IMR-90 (cell line): ENCODE measurements around the gene HJURP. TPM values are rescaled to one million over a fixed set of nuclear protein-coding genes. Genes with fewer than 3 reads are reported as not detected.

Experiments
- ATAC-seq: fragments of 200-7000 bp; cut with Tn5 transposase; 2 replicates; pipeline ENCODE4 v1.9.1; 2020; ENCODE audit warnings: low read depth, mild to moderate bottlenecking, moderate library complexity
- BruUV-seq: library from RNA; stranded (reverse); fragments of 400-500 nt; replicated peaks from 2 replicates; lab custom pipeline; 2021; lab: Mats Ljungman, UMichigan
- CTCF ChIA-PET: fragments of 300-600 bp; formaldehyde crosslinking; extraction: SDS; loops from one replicate; lab custom pipeline; 2021; ENCODE audit warnings: antibody characterized with exemption; lab: Yijun Ruan, JAX
- POLR2A ChIA-PET: fragments of 300-600 bp; sonication (Branson Sonifier 250); formaldehyde crosslinking; loops from one replicate; lab custom pipeline; 2022; ENCODE audit warnings: antibody characterized with exemption; ENCODE audit not compliant: unreplicated experiment; lab: Charles Lee
- DNase-seq: peaks from one replicate; pipeline ENCODE4 v3.0.0; 2013
- H2AFZ ChIP-seq: replicated peaks from 2 replicates; pipeline ENCODE3; 2013; ENCODE audit warnings: low read length, mild to moderate bottlenecking; ENCODE audit not compliant: poor library complexity
- H2AK5ac ChIP-seq: 2 replicates; pipeline ENCODE4 v1.6.1; 2013; ENCODE audit warnings: low read depth, low read length, inconsistent platforms
- H2AK9ac ChIP-seq: replicated peaks from 2 replicates; pipeline ENCODE3; 2013; ENCODE audit warnings: mild to moderate bottlenecking, low read depth, low read length, moderate library complexity; ENCODE audit not compliant: poor library complexity
- H2BK120ac ChIP-seq: 2 replicates; pipeline ENCODE4 v1.6.1; 2013; ENCODE audit warnings: low read depth, low read length, inconsistent platforms
- H2BK15ac ChIP-seq: 3 replicates; pipeline ENCODE4 v1.6.1; 2013; ENCODE audit warnings: low read depth, low read length, inconsistent platforms
- H2BK20ac ChIP-seq: 2 replicates; pipeline ENCODE4 v1.6.1; 2013; ENCODE audit warnings: low read depth, mild to moderate bottlenecking, inconsistent platforms, low read length, moderate library complexity
- H2BK5ac ChIP-seq: 2 replicates; pipeline ENCODE4 v1.6.1; 2013; ENCODE audit warnings: mild to moderate bottlenecking, low read depth, low read length, inconsistent platforms; ENCODE audit not compliant: poor library complexity, severe bottlenecking
- H3K14ac ChIP-seq: replicated peaks from 2 replicates; pipeline ENCODE4 v1.6.1; 2013; ENCODE audit warnings: low read depth, low read length, inconsistent platforms
- H3K18ac ChIP-seq: 2 replicates; pipeline ENCODE4 v1.6.1; 2013; ENCODE audit warnings: low read depth, low read length, control low read depth
- H3K23ac ChIP-seq: 2 replicates; pipeline ENCODE4 v1.6.1; 2013; ENCODE audit warnings: low read depth, low read length, inconsistent platforms
- H3K27ac ChIP-seq: 2 replicates; pipeline ENCODE4 v1.5.1; 2013; ENCODE audit warnings: mild to moderate bottlenecking, control low read depth, low read length; ENCODE audit not compliant: insufficient read depth
- H3K27me3 ChIP-seq: 2 replicates; pipeline ENCODE4 v1.6.1; 2013; ENCODE audit warnings: low read length; ENCODE audit not compliant: control insufficient read depth, insufficient read depth
- H3K36me3 ChIP-seq: 2 replicates; pipeline ENCODE4 v1.6.1; 2013; ENCODE audit warnings: low read length, mixed read lengths; ENCODE audit not compliant: control insufficient read depth, insufficient read depth
- H3K4ac ChIP-seq: 2 replicates; pipeline ENCODE4 v1.6.1; 2013; ENCODE audit warnings: low read depth, low read length, inconsistent platforms
- H3K4me1 ChIP-seq: 2 replicates; pipeline ENCODE4 v1.6.1; 2013; ENCODE audit warnings: low read length, mixed read lengths; ENCODE audit not compliant: control insufficient read depth, insufficient read depth
- H3K4me2 ChIP-seq: 2 replicates; pipeline ENCODE4 v1.6.1; 2013; ENCODE audit warnings: low read depth, mild to moderate bottlenecking, control low read depth, low read length, moderate library complexity
- H3K4me3 ChIP-seq: 2 replicates; pipeline ENCODE4 v1.5.1; 2013; ENCODE audit warnings: low read depth, mild to moderate bottlenecking, control low read depth, low read length, moderate library complexity; ENCODE audit not compliant: insufficient read depth
- H3K56ac ChIP-seq: 2 replicates; pipeline ENCODE4 v1.6.1; 2013; ENCODE audit warnings: low read length, inconsistent platforms; ENCODE audit not compliant: insufficient read depth; ENCODE audit errors: extremely low read depth
- H3K79me1 ChIP-seq, 2 experiments: 2 replicates each; pipeline ENCODE4 v1.6.1; 2013; ENCODE audit warnings: low read length in 2 of 2, inconsistent platforms in 1 of 2, low read depth in 1 of 2
- H3K9ac ChIP-seq: 2 replicates; pipeline ENCODE4 v1.6.1; 2013; ENCODE audit warnings: low read depth, low read length, control low read depth
- H3K9me1 ChIP-seq: 2 replicates; pipeline ENCODE4 v1.6.1; 2013; ENCODE audit warnings: low read length, inconsistent platforms; ENCODE audit not compliant: insufficient read depth
- H3K9me3 ChIP-seq: 2 replicates; pipeline ENCODE4 v1.6.1; 2013; ENCODE audit warnings: low read length; ENCODE audit not compliant: control insufficient read depth, insufficient read depth
- H4K20me1 ChIP-seq: 2 replicates; pipeline ENCODE4 v1.6.1; 2013; ENCODE audit warnings: low read length, inconsistent platforms; ENCODE audit not compliant: insufficient read depth
- H4K5ac ChIP-seq: 2 replicates; pipeline ENCODE4 v1.6.1; 2013; ENCODE audit warnings: mild to moderate bottlenecking, low read depth, low read length, control low read depth
- H4K8ac ChIP-seq, 2 experiments: 2 replicates each; pipeline ENCODE4 v1.6.1; 2013; ENCODE audit warnings: low read depth in 2 of 2, low read length in 2 of 2, control low read depth in 1 of 2, inconsistent platforms in 1 of 2
- H4K91ac ChIP-seq: 2 replicates; pipeline ENCODE4 v1.6.1; 2013; ENCODE audit warnings: low read depth, low read length, inconsistent platforms; ENCODE audit not compliant: insufficient read depth
- BHLHE40 ChIP-seq: fragments of 150-350 bp; IDR thresholded peaks from 2 replicates; pipeline ENCODE4 v1.6.1; 2016; ENCODE audit warnings: mild to moderate bottlenecking, low read depth, low read length
- MAFK ChIP-seq: IDR thresholded peaks from 2 replicates; pipeline ENCODE4 v1.6.1; 2012; ENCODE audit warnings: low read depth, low read length, improper control_type of control experiment
- MAZ ChIP-seq: IDR thresholded peaks from 2 replicates; pipeline ENCODE4 v1.6.1; 2012; ENCODE audit warnings: low read depth, mild to moderate bottlenecking, low read length, improper control_type of control experiment, moderate library complexity, borderline replicate concordance
- POLR2A ChIP-seq: IDR thresholded peaks from 2 replicates; pipeline ENCODE4 v1.6.1; 2012; ENCODE audit warnings: mild to moderate bottlenecking, low read depth, low read length
- WGBS, 2 experiments: methylation state at CpG; one replicate each; pipeline versions ENCODE4 v1.1.5 to v1.1.7; 2013; ENCODE audit warnings: missing lambda C conversion rate in 2 of 2; ENCODE audit not compliant: insufficient read length in 1 of 2; ENCODE audit errors: extremely low coverage in 2 of 2; 5-methylcytosine and 5-hydroxymethylcytosine counted together
- dilution Hi-C: fragments of 300-500 bp; cut with HindIII; formaldehyde crosslinking; loops from one replicate; pipeline ENCODE4 v1.14.3; 2018; ENCODE audit warnings: low sequenced_read_pairs; ENCODE audit not compliant: unreplicated experiment
- in situ Hi-C: fragments of 300-500 bp; cut with MboI; formaldehyde crosslinking; loops from 3 replicates; pipeline ENCODE4 v1.14.3; 2019; ENCODE audit warnings: low sequenced_read_pairs, inconsistent platforms, mixed read lengths
- intact Hi-C: fragments of 100-400 bp; cut with micrococcal nuclease; formaldehyde crosslinking; loops from 2 replicates; pipeline ENCODE4 v1.10.0; 2022
- polyA plus RNA-seq, 3 experiments: library from polyadenylated mRNA; depleted of rRNA; stranded (reverse); fragments of >200 nt; gene quantifications; 2 replicates each; pipeline ENCODE4 v1.2.3, GENCODE V29; 2012; ENCODE audit warnings: low replicate concordance in 1 of 3
- total RNA-seq: library from RNA; depleted of rRNA; stranded (reverse); fragments of >200 nt; gene quantifications from 2 replicates; pipeline ENCODE4 v1.2.3, GENCODE V29; 2012
- TF ChIP-seq, protein P1 (sequence below): fragments of 150-350 bp; IDR thresholded peaks from 2 replicates; pipeline ENCODE4 v1.6.1; 2016; ENCODE audit warnings: low read depth, mild to moderate bottlenecking, low read length, moderate library complexity, borderline replicate concordance

The HJURP gene
- total and polyA plus RNA-seq, 2 of the 4 experiments (the other 2 are of a cell fraction), result 22.6 to 26.5 TPM

DNA sequence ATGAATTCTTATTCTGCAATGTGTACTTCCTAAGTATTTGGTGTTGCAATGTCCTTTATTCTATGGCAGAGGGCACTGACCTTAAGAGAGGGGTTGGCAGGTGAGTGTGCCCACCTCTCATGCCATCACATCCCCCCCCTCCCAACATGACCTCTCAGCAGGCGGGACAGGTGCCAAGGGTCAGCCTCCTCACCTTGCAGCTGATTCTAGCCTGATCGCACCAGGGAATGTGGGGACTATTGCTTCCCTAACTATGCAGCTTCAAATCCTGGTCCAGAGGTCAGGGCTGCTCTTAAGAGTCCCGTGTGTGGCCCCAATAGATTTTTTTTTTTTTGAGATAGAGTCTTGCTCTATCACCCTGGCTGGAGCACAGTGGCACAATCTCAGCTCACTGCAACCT is 9.5 kb downstream of the HJURP start (continued):
- TF ChIP-seq, protein P1, sequence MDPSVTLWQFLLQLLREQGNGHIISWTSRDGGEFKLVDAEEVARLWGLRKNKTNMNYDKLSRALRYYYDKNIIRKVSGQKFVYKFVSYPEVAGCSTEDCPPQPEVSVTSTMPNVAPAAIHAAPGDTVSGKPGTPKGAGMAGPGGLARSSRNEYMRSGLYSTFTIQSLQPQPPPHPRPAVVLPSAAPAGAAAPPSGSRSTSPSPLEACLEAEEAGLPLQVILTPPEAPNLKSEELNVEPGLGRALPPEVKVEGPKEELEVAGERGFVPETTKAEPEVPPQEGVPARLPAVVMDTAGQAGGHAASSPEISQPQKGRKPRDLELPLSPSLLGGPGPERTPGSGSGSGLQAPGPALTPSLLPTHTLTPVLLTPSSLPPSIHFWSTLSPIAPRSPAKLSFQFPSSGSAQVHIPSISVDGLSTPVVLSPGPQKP, result no peak
- TF ChIP-seq MAFK (no peak), BHLHE40 (no peak), POLR2A (no peak)

DNA sequence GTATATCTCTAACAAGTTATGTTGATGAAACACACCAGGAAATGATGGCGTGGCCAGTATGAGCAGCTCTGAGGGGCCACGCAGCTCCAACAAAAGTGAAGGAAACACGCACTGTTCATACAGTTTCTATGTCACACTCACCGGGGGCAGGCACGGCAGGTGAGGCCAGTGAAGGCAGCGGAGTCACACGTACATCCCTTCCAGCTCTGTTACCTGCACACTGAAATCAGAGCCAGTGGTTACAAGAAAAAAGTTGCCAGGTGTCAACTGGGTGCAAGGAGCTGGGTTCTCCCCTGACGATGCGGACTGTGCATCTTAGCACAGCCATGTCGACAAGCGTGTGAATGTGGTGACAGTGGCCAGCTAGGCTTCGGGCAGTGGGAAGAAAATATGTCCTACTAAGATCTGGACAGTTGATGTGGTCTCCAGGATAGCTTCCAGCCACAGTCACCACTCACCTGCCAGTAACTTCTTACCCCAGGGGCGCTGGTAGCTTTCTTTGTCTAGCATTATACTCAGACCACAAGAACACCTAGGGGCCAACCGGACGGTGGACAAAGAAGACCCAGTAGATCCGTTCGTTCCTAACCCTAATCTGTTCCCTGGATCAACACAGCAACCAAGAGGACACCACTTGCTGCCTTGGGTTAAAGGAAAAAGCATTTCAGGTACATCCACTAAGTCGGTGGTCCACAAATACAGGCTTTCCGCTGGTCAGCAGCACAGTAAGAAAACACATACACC is 10.1 kb downstream of the HJURP start:
- no peak overlapping the region for H3K4ac ChIP-seq
- H2BK15ac ChIP-seq, result no peak overlapping the region
- H3K23ac ChIP-seq, result no peak overlapping the region
- no peak for TF ChIP-seq MAZ
- no peak overlapping the region for H3K56ac ChIP-seq
- CTCF ChIA-PET, result no interaction called here
- no TSS peak for BruUV-seq
- no peak overlapping the region for H3K4me3 ChIP-seq
- POLR2A ChIA-PET, result no interaction called here
- no peak overlapping the region for H2AFZ ChIP-seq
- H4K5ac ChIP-seq, result no peak overlapping the region
- H3K27ac ChIP-seq, result no peak overlapping the region
- in situ Hi-C loops, result loop anchor here (25.0 kb wide), 1 partner anchor 382 kb away; no protein-coding TSS in a partner anchor
- no peak for ATAC-seq
- no peak overlapping the region for H3K18ac ChIP-seq
- no peak overlapping the region for H3K9ac ChIP-seq
- H3K79me1 ChIP-seq, result peaks cover 49 to 63% of the 10 kb centered on the region in 2 experiments
- intact Hi-C loops, result no loop called here
- H2BK20ac ChIP-seq, result no peak overlapping the region
- no peak overlapping the region for H2AK5ac ChIP-seq
- no peaks in the 10 kb centered on the region for H3K9me3 ChIP-seq
- no peak overlapping the region for H4K8ac ChIP-seq
- no peaks in the 10 kb centered on the region for H3K4me1 ChIP-seq
- 0 out of 2 replicates have a peak, but pooled peaks cover 3% of the 10 kb centered on the region for H3K9me1 ChIP-seq
- H4K91ac ChIP-seq, result no peak overlapping the region
- H2BK120ac ChIP-seq, result no peak overlapping the region
- no peak overlapping the region for H2AK9ac ChIP-seq
- H3K4me2 ChIP-seq, result no peak overlapping the region
- H4K20me1 ChIP-seq, result peaks cover 18% of the 10 kb centered on the region
- no peak overlapping the region for H2BK5ac ChIP-seq
- H3K36me3 ChIP-seq, result peaks cover 28% of the 10 kb centered on the region
- dilution Hi-C loops, result no loop called here
- DNase-seq, result no peak
- no peak overlapping the region for H3K14ac ChIP-seq
- no peaks in the 10 kb centered on the region for H3K27me3 ChIP-seq
- 80% methylated on average over 5 of the region's 19 CpGs; no CpG with 5 or more reads in 1 of the 2 experiments for WGBS, 2 experiments
